Stomach (tissue), 9 donors: ENCODE data around the gene RBPJ. TPM values are rescaled to one million over a fixed set of nuclear protein-coding genes. Genes with fewer than 3 reads are reported as not detected.
A peak's percentile ranks its signal among the peaks of the same experiment; 100 is the strongest.
"Not testable (repeated sequence)": the region's sequence is repeated elsewhere in the genome, so short reads cannot be mapped to it uniquely, and the experiment has no call there.

ENCODE experiments used
- DNase-seq, 2 donors: peaks; one replicate each; pipeline versions ENCODE4 v3.0.0 to v3.0.0-alpha.2; 2013 to 2019
- H3K27ac ChIP-seq, 5 donors: fragments of 200-600 bp in 4 of 5; sonication (generic) in 4 of 5; one replicate each; pipeline ENCODE4 v1.5.1; 2013 to 2019; ENCODE audit warnings: mild to moderate bottlenecking in 1 of 5, moderate library complexity in 1 of 5
- H3K27me3 ChIP-seq, 3 donors: fragments of 200-600 bp; sonication (generic); one replicate each; pipeline ENCODE4 v1.5.1; 2017 to 2019; ENCODE audit warnings: mixed run types in 1 of 3
- H3K36me3 ChIP-seq, 4 donors: fragments of 200-600 bp; sonication (generic); 1 replicate in 3 of 4; 2 replicates in 1 of 4; pipeline ENCODE4 v1.5.1; 2016 to 2019
- H3K4me1 ChIP-seq, 4 donors: fragments of 200-600 bp; sonication (generic); one replicate each; pipeline ENCODE4 v1.5.1; 2016 to 2019
- H3K4me3 ChIP-seq, 4 donors: fragments of 200-600 bp; sonication (generic) in 3 of 4; one replicate each; pipeline ENCODE4 v1.5.1; 2016 to 2019; ENCODE audit warnings: mild to moderate bottlenecking in 1 of 4
- H3K9me3 ChIP-seq, 4 donors: fragments of 200-600 bp; sonication (generic); one replicate each; pipeline ENCODE4 v1.5.1; 2016 to 2019
- EP300 ChIP-seq: sonication (generic); formaldehyde crosslinking; IDR thresholded peaks from one replicate; pipeline ENCODE4 v1.6.1; 2017; ENCODE audit warnings: antibody characterized with exemption
- POLR2A ChIP-seq, 4 donors: fragments of 450-650 bp; IDR thresholded peaks; one replicate each; pipeline ENCODE4 v1.6.1; 2016; ENCODE audit warnings: antibody characterized with exemption in 4 of 4, control low read depth in 2 of 4, mild to moderate bottlenecking in 1 of 4, moderate library complexity in 1 of 4
- POLR2AphosphoS5 ChIP-seq, 3 donors: sonication (generic); formaldehyde crosslinking; IDR thresholded peaks; one replicate each; pipeline ENCODE4 v1.6.1; 2016; ENCODE audit warnings: antibody characterized with exemption in 3 of 3
- WGBS, 5 donors: extraction: QIAGEN DNeasy Blood & Tissue Kit in 3 of 5; methylation state at CpG; one replicate each; pipeline versions ENCODE4 v1.1.5 to v1.1.7; 2013 to 2018; 5-methylcytosine and 5-hydroxymethylcytosine counted together
- intact Hi-C: fragments of 100-400 bp; cut with DNase I; formaldehyde crosslinking; loops from one replicate; pipeline ENCODE4 v1.15.1; 2023; ENCODE audit warnings: low total_unique reads
- polyA plus RNA-seq, 3 donors: library from polyadenylated mRNA; stranded (reverse); fragments of 200-250 nt; gene quantifications; one replicate each; pipeline ENCODE4 v1.2.3, GENCODE V29; 2013
- total RNA-seq, 5 donors: library from RNA; depleted of rRNA; stranded (reverse); fragments of >200 nt; gene quantifications; one replicate each; pipeline versions ENCODE4 v1.1.0 to v1.2.3, GENCODE V29; 2014 to 2016
- TF ChIP-seq, protein P1 (sequence below), 7 experiments: fragments of 450-650 bp in 4 of 7; fragments of 200-600 bp in 3 of 7; sonication (generic) in 3 of 7; IDR thresholded peaks; one replicate each; pipeline ENCODE4 v1.5.1; 2016 to 2019; ENCODE audit warnings: antibody characterized with exemption in 7 of 7, control low read depth in 2 of 7, mild to moderate bottlenecking in 1 of 7
- donor health status: healthy with polysubstance abuse.
- donor health status: Bipolar disorder and iron deficiency.
- donor health status: healthy.

The RBPJ gene
- total and polyA plus RNA-seq, 8 donors, result 23.2 to 184 (median 45.8) TPM

DNA sequence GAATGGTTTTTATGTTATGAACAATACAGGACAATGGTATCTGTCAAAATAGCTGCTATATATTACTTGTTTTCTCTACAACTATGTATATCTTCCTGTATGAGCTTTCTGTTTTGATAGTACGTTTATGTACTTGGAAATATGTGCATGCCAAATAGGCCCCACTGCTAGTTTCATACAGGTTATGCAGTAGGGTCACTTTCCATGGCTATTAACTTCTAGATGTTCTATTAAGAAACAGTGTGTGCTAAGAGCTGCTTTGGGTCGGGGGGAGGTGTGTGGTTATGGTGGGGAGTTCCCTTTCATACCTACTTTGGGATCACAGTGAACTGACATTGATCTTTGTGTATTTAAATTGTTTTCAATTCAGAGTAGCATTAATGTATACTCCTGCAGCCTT is 30.9 kb downstream of the RBPJ start:
- intact Hi-C loops, result no loop called here
- H3K27ac ChIP-seq, result no peak overlapping the region
- H3K4me3 ChIP-seq, result no peak overlapping the region
- H3K27me3 ChIP-seq, result no peaks in the 10 kb centered on the region
- H3K9me3 ChIP-seq, result no peaks in the 10 kb centered on the region
- no peak for DNase-seq
- WGBS, 5 donors, result 74 to 90% (median 78%) methylated on average over 2 of the region's 2 CpGs
- TF ChIP-seq EP300 (no peak), POLR2AphosphoS5 (IDR thresholded peaks at IDR 0.05) (no peak), POLR2A (IDR thresholded peaks at IDR 0.05) (no peak)
- TF ChIP-seq, protein P1, sequence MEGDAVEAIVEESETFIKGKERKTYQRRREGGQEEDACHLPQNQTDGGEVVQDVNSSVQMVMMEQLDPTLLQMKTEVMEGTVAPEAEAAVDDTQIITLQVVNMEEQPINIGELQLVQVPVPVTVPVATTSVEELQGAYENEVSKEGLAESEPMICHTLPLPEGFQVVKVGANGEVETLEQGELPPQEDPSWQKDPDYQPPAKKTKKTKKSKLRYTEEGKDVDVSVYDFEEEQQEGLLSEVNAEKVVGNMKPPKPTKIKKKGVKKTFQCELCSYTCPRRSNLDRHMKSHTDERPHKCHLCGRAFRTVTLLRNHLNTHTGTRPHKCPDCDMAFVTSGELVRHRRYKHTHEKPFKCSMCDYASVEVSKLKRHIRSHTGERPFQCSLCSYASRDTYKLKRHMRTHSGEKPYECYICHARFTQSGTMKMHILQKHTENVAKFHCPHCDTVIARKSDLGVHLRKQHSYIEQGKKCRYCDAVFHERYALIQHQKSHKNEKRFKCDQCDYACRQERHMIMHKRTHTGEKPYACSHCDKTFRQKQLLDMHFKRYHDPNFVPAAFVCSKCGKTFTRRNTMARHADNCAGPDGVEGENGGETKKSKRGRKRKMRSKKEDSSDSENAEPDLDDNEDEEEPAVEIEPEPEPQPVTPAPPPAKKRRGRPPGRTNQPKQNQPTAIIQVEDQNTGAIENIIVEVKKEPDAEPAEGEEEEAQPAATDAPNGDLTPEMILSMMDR (IDR thresholded peaks at IDR 0.05), result no peak
- peaks cover 10 to 50% (median 25%) of the 10 kb centered on the region in 4 donors for H3K4me1 ChIP-seq
- H3K36me3 ChIP-seq, result no peaks in the 10 kb centered on the region

DNA sequence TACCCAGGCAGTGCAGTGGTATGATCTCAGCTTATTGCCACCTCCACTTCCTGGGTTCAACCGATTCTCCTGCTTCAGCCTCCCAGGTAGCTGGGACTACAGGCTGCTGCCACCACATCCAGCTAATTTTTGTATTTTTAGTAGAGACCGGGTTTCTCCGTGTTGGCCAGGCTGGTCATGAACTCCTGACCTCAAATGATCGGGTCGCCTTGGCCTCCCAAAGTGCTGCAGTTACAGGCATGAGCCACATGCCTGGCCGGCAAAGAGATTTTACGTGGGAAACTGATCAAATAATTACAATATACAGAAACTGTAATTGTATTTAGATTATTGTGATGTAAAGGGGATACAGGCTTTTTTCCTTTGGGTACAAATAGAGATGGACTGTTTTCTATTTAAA is 33.7 kb downstream of the RBPJ start:
- Histone ChIP-seq H3K4me3 (no peak overlapping the region), H3K27ac (no peak overlapping the region), H3K27me3 (no peaks in the 10 kb centered on the region), H3K4me1 (peaks cover 10 to 40% (median 20%) of the 10 kb centered on the region in 4 donors), H3K36me3 (no peaks in the 10 kb centered on the region), H3K9me3 (no peaks in the 10 kb centered on the region)
- no peak for DNase-seq
- intact Hi-C loops, result no loop called here
- 85 to 91% (median 89%) methylated on average over 7 of the region's 7 CpGs for WGBS, 5 donors
- TF ChIP-seq POLR2AphosphoS5 (IDR thresholded peaks at IDR 0.05) (no peak), EP300 (no peak), POLR2A (IDR thresholded peaks at IDR 0.05) (no peak)
- TF ChIP-seq, protein P1 (IDR thresholded peaks at IDR 0.05), result no peak

DNA sequence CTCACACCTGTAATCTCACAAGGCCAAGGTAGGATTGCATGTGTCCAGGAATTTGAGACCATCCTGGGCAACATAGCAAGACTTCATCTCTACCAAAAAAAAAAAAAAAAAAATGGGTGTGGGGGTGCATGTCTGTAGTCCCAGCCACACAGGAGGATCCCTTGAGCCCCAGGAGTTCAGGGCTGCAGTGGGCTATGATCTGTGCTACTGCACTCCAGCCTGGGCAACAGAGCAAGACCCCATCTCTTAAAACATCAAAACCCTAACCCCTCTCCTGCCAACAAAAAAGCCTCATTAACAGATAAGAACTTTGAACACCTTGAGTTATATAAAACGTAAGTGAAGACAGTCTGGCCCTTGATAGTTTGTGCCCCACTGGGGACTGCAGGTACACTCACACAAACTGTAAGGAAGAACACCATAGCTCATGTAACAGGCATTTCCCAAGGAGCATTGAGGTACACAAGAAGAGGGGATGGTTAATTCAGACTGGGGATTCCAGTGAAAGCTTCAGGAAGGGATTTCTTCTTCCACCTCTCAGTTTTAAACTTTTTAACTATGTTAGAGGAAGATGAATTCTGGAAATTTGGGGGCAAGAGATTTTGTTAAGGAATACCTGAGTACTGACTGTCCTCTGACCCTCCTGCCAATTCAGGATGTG is 34.7 kb downstream of the RBPJ start:
- Histone ChIP-seq H3K4me1 (peaks cover 10 to 41% (median 19%) of the 10 kb centered on the region in 4 donors), H3K4me3 (no peak overlapping the region), H3K9me3 (no peaks in the 10 kb centered on the region), H3K27me3 (no peaks in the 10 kb centered on the region), H3K27ac (peak overlapping the region in 1 of 5 donors; percentile 14), H3K36me3 (no peaks in the 10 kb centered on the region)
- no peak for DNase-seq
- WGBS, 5 donors, result 39 to 69% (median 60%) methylated on average over 1 of the region's 1 CpG
- TF ChIP-seq POLR2AphosphoS5 (IDR thresholded peaks at IDR 0.05) (no peak), POLR2A (IDR thresholded peaks at IDR 0.05) (no peak), EP300 (no peak)
- TF ChIP-seq, protein P1 (IDR thresholded peaks at IDR 0.05), result no peak
- intact Hi-C loops, result no loop called here

DNA sequence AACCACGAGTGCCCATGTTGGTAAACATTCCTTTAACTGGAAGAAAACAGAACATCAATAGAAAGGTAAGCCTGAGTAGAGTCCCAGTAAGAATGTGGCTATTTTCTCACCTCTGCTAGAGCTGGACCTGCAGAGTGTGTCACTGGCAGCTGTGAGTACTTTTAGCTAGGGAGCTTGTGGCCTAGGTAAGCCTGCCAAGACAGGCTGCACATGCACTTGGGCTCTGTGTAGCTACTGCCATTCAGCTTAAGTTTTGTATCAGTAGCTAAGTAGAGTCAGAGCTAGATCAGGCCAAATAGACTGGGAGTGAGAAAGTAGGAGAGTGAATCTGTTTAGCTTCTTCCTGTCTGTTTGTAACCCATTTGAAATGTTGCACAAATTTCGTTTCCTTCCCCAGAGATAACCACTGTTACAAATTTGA is 35.3 kb downstream of the RBPJ start:
- Histone ChIP-seq H3K27me3 (no peaks in the 10 kb centered on the region), H3K4me3 (no peak overlapping the region), H3K4me1 (peaks cover 10 to 47% (median 20%) of the 10 kb centered on the region in 4 donors), H3K36me3 (no peaks in the 10 kb centered on the region), H3K9me3 (no peaks in the 10 kb centered on the region), H3K27ac (no peak overlapping the region)
- TF ChIP-seq, protein P1 (IDR thresholded peaks at IDR 0.05), result no peak
- no peak for TF ChIP-seq POLR2AphosphoS5 (IDR thresholded peaks at IDR 0.05)
- TF ChIP-seq POLR2A (IDR thresholded peaks at IDR 0.05), result no peak
- TF ChIP-seq EP300, result no peak
- 17 to 37% (median 27%) methylated on average over 2 of the region's 2 CpGs for WGBS, 5 donors
- intact Hi-C loops, result no loop called here
- peak in 1 of 2 donors; percentile 20 for DNase-seq

DNA sequence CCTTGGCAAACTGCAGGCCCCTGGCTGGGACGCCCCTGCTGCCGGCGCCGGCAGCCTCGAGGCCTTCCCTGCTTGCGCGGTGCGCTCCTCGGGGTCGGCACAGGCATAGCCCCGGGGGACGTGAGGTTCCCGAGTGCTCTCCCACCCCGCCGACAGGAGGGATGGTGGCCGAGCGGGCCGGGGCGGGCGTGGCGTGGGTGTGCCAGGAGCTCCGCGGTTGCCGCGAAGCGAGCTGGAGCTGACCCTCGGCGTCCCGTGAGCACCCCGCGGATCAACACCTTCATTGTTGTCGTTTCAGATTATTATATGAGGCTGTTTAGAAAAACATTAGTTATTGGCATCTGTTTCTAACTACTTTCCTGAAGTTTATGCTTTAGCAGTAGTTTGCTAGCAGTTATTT is 38.7 kb downstream of the RBPJ start:
- H3K36me3 ChIP-seq, intact Hi-C loops, H3K27me3 ChIP-seq, H3K27ac ChIP-seq, H3K9me3 ChIP-seq: not testable (repeated sequence)
- DNase-seq, result peak in 1 of 2 donors; percentile 12
- Histone ChIP-seq H3K4me1 (peaks cover 10 to 55% (median 27%) of the 10 kb centered on the region in 4 donors), H3K4me3 (peak overlapping the region in 2 of 4 donors; percentile 16 to 34)
- 25 to 83% (median 64%) methylated on average over 24 to 32 of the region's 32 CpGs for WGBS, 5 donors
